ENCODE results near the gene FOXD4.
"Not testable (repeated sequence)": the region's sequence is repeated elsewhere in the genome, so short reads cannot be mapped to it uniquely, and the experiment has no call there.

- TF ChIP-seq, protein P1, sequence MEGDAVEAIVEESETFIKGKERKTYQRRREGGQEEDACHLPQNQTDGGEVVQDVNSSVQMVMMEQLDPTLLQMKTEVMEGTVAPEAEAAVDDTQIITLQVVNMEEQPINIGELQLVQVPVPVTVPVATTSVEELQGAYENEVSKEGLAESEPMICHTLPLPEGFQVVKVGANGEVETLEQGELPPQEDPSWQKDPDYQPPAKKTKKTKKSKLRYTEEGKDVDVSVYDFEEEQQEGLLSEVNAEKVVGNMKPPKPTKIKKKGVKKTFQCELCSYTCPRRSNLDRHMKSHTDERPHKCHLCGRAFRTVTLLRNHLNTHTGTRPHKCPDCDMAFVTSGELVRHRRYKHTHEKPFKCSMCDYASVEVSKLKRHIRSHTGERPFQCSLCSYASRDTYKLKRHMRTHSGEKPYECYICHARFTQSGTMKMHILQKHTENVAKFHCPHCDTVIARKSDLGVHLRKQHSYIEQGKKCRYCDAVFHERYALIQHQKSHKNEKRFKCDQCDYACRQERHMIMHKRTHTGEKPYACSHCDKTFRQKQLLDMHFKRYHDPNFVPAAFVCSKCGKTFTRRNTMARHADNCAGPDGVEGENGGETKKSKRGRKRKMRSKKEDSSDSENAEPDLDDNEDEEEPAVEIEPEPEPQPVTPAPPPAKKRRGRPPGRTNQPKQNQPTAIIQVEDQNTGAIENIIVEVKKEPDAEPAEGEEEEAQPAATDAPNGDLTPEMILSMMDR (IDR thresholded peaks at IDR 0.05; ENCODE audit: low read depth, low read length), result not testable (repeated sequence)
- TF ChIP-seq EZH2phosphoT487 (IDR thresholded peaks at IDR 0.05; ENCODE audit: low read depth), result not testable (repeated sequence)
Measured at GRCh38 chr9:114267-115117, 3.7 kb downstream of the FOXD4 start.
